Stromal cell of bone marrow (primary cell): ENCODE results near the gene GMEB2.
"Not testable (repeated sequence)": the region's sequence is repeated elsewhere in the genome, so short reads cannot be mapped to it uniquely, and the experiment has no call there.

ENCODE experiments used
- DNase-seq: peaks from one replicate; pipeline ENCODE4 v3.0.0-alpha.2; 2012; ENCODE audit warnings: low read depth

Gene GMEB2

DNA sequence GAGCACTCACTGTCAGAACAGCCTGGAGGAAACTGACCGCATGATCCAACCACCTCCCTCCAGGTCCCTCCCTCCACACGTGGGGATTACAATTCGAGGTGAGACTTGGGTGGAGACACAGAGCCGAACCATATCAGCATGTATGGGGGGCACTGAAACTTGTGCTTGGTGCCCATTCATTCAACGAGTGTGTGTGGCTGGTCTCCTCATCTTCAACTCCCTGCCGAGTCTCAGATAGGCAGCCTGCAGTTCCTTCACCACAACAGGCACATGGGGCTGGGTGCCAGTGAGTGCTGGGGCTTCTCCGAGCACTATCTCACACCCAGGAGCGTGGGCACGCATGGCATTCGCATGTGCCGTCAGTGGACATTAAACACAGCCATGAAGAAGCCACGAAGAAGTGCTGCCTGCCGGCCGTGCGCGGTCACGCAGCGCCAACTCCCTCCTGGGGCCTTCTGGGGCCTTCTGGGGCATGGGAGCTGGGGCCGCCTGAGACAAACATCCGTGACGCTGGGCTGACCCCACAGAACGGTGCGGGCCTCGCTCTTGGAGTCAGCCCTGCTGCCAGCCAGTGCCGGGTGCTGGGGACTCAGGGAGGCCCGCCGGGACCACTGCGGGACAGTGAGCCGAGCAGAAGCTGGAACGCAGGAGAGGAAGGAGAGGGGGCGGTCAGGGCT lies 30.5 kb upstream of the GMEB2 start:
- no peak for DNase-seq

DNA sequence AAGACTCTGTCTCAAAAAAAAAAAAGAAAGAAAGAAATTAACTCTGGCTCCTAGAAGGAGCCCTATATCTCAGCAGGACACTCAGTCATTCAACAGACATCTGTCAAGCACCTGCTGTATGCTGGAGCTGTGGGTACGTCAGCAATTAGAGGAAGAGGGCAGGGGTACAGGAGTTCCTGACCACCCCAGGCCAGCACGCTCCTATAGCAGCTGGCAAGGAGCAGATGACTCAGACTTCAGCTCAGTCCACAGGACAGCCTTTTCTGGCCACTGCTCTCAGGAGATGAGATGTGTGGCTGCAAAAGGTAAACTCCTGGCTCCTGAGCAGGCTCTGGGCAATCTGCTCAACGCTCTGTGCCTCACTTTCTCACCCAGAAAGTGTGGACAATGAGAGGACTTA lies 29.6 kb upstream of the GMEB2 start:
- no peak for DNase-seq

DNA sequence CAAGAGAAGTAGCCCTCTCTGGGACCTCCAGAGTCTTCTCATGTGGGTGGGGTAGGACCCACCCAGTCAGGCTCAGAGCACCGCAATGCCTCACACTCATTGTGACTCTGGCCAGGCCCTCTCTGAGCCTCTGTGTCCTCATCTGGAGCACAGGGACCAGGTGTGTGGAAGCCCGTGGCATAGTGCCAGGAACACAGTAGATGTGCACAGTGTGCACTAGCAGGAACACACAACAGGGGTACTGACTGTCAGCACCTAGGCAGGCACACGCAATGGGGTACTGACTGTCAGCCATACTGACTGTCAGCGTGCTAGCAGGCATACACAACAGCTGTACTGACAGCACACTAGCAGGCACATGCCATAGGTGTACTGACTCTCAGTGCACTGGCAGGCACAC lies 28.3 kb upstream of the GMEB2 start:
- no peak for DNase-seq

DNA sequence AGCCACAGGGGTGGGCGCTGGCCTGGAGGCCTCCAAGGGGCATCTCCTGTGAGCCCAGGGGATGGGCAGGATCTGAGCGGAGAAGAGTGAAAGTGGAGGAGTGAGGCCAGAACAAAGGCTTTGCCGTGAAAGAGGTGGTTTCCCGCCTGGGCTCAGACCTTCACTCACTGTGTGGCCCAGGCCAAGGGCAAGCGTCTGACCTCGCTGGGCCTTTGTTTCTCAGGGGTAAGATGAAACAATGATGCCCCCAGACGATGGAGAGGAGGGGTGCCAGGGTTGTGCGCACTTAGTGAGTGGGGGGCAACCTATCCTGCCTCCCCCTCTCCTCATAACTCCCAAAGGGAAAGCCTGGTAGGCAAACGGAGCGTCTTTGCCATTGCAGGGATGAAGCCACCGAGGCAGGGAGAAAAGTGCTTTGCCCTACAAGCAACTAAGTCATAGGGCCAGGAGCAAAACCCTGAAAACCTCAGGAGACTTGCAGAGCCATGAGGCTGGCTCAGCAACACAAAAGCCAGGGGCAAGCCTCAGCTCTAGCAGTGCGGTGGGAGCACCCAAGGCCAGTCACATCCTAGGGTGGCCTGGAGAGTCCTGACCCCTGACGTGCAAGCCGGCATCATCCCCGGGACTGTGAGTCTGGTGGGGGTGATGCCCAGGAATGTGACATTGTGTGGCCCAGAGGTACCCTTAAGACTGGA lies 27.2 kb upstream of the GMEB2 start:
- DNase-seq: no peak

DNA sequence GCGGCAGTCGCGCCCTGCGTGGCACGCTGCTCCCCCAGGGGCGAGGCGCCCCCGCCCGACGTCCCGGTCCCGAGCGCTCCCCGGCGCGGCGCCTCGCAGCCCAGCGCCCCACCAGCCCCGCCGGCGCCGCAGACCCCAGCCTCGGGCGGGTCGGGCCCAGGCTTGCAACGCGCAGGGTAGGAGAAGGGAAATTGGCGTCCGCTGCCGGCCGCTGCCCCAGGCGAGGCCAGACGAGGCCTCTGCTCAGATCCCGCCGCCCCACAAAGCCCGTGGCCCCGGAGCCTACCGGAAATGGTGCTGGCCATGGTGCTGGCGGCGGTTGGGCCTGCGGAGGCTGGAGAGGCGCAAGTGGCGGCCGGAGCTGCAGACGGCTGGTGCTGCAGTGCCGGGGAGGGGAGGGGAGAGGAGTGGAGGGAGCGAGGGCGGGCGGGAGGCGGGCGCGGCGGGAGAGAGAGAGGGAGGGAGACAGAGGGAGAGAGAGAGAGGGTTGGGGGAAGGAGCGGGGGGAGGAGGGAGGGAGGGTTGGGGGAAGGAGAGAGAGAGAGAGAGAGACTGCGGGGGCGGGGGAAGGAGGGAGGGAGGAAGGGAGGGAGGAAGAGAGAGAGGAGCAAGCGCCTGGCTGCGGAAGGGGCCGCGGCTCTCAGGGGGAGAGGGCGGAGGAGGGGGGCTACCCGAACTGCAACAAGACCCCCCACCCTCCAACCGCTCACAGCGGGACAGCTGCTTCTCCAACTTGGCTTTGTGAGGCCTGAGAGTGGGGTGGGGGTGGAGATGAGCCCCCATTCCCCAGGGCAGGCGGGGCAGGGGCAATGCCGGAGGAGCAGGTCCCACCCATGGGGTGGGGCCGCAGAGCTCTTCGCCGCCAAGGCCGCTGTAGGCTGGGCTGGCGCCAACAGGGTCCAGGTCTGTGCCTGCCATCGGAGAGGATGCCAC lies 26.4 kb upstream of the GMEB2 start, which contains the start of gene STMN3:
Gene STMN3, minus strand, starts transcription at position 384 of the 933 bp plus-strand sequence. Its CDS starts 79 bp downstream, at position 305.
- peak; percentile 66 for DNase-seq

DNA sequence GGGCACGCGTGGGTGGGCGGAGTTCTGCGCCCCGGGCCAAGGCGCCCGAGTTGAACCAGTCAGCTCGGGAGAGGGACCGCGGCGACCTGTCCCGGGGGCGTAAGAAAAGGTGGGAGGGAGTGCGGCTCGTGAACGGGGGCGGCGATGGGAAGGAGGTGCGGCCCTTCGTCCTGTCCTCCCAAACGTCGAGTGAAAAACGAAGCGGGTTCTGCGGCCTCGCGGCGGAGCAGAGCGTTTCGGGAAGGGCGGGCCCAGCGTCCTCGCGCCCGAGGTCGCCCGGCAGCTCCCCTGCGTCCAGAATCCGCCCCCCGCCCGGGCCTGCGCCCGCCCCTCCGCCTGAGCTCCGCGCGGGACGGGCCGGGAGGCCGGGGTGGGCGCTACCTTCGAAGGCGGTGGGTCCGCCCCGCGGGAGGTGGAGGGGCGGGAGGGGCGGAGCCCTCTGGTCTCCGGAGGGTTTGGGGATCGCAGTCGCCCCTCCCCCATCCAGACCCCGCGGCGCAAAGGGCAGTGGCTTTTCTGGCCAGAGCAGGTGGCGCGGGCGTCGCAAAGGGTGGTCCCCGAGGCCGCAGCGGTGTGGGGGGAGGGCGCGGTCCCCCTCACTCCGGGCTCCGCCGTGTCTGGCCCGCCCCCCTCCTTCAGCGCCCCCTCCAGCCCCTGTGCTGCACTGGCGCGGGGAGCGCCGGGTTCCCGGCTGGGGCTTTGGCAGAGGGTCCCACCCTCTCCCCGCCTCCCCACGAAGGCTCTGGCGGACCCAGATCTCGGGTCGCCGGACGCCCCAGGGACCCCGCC lies 25.5 kb upstream of the GMEB2 start:
- no peak for DNase-seq

DNA sequence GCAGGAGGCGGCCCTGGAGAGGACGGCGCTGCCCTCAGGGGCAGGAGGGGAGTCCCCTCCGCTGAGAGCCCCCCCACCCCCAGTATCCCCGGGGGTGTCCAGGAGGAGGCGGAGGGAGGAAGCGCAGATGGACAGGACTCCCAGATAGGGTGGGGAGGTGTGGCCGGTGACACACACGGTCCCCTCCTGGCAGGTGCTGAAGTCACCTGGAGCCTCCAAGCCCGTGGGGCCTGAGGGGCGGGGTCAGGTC lies 25.0 kb upstream of the GMEB2 start:
- no peak for DNase-seq

DNA sequence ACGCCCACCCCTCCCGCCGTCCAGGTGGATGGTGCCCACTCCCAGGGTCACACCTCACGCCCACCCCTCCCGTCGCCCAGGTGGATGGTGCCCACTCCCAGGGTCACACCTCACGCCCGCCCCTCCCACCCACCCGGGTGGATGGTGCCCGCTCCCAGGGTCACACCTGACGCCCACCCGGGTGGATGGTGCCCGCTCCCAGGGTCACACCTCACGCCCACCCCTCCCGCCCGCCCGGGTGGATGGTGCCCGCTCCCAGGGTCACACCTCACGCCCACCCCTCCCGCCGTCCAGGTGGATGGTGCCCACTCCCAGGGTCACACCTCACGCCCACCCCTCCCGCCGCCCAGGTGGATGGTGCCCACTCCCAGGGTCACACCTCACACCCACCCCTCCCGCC lies 23.6 kb upstream of the GMEB2 start:
- DNase-seq: not testable (repeated sequence)

DNA sequence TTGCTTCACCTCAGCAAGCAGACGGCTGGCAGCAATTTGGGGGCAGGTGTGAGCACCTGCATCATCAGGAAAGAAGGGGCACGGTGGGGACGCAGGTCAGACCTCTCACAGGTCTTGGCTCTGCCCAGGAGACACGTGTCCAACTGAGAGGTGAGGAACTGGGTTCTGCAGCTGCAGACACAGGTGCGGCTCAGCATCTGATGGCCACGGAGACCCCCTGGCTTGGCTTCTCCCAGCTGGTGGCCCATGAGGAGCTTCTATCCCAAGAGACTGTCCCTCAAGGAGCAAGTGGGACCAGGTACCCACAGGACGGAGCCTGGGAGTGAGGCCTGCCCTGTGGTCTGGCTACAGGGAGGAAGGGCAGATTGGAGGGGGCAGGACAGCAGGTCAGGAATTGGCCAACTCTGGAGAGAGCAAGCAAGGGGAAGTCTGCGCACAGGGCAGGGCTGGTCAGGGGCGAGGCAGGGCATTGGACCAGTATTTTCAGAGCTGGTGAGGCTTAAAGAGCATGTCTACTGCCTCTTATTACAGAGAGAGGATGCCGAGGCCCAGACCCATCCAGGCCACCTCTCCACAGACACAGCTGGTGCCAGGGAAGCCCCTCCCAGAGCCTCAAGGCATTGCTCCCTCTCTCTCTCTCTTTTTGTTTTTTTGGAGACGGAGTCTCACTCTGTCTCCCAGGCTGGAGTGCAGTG lies 22.1 kb upstream of the GMEB2 start:
- DNase-seq: no peak

DNA sequence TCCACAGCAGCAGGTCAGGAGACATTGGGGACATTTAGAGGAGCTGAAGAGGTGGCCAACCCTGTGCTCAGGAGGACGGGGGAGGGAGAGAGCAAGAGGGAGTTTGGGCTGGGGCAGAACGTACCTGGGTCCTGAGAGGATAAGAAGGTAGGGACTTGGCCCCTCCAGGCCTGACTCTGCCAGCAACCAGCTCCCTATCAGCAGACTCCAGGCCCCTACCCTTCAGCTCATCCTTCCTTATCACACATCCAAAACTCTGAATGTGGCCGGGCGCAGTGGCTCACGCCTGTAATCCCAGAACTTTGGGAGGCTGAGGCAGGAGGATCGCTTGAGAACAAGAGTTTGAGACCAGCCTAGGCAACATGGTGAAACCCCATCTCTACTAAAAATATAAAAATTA lies 21.3 kb upstream of the GMEB2 start:
- DNase-seq: no peak

DNA sequence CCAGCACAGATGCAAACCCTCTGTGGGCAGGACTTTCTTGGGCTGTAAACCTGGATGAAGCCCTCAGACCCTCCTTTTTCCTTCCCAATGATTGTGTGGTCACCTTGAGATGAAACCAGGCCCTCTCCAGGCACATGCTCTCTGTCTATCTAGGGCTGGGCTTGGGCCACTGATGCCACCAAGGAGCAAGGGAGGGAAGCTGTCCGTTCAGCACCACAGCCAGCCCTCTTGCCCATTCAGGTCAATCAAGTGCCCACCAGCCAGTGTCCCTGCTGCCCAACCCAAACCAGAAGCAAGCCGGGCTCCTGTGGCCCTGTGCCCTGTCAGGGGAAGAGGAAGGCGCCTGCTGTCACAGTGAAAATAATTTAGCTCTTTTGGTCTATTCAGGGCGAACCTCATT lies 18.3 kb upstream of the GMEB2 start:
- DNase-seq: no peak

DNA sequence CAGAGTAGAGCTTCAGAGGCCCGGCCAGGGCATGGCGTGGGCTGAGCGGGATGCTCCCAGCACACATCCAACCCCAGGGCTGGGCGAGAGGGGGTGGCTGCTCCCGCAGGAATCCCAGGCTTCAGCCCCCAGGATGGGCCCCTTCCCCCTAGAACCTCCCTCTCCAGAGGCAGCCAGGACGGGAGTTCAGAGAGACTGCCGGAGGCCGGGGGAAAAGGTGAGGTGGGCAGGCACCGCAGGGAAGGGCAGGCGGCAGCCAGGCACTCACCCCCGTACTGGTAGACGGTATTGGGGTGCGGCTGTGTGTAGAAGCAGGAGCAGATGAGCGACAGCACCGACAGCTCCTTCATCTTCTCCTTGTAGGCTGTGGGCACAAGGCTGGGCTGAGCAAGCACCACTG lies 17.0 kb upstream of the GMEB2 start:
- no peak for DNase-seq

DNA sequence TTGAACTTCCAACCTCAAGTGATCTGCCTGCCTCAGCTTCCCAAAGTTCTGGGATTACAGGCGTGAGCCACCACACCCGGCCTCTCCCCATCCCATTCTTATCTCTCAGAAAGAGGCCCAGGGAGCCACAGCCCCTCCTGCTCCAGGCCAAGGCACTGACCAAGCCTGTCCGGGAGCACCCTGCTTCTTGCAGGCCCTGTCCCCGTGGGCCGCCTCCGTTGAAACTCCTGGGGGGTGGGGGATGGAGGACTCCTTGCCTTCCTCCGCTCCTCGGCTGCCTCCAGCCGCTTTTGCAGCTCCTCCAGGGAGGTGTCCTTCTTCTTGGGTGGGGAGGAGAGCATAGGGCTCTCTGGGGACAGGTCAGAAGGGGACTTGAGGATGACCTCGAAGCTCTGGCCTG lies 16.6 kb upstream of the GMEB2 start:
- DNase-seq: no peak

DNA sequence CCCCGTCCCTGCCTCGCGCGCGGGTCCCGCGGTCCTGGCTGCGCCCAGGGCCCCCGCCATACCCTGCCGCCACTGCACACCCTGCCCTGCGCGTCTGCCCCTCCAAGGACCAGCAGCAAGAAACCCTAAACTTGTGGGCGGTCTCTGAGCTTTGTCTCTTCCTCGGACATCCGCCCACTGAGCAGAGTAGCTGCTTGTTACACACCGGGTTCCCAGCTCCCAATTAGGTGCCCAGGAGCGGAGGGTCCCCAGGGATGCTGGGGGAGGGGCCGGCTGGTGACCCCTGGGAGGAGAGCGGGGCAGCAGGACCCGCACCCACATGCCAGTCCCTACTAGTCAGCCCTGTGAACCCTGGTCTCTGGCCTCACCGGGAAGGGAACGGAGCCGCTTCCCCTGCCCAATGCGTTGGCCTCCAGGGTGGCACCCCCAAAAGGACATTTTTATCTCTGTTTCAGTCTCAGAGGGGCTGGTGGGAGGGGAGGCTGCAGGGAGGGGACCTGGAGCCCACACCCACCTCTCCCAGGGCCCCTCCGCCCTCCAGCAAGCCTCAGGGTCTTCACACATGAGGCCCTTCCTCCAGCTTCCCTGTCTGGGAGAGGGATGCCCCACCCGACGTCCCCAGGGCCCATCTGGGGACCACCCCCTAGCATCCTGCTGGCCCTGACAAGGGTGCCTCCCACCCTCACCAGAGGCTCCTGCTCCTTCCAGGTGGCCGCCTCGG lies 15.8 kb upstream of the GMEB2 start:
- DNase-seq: no peak

DNA sequence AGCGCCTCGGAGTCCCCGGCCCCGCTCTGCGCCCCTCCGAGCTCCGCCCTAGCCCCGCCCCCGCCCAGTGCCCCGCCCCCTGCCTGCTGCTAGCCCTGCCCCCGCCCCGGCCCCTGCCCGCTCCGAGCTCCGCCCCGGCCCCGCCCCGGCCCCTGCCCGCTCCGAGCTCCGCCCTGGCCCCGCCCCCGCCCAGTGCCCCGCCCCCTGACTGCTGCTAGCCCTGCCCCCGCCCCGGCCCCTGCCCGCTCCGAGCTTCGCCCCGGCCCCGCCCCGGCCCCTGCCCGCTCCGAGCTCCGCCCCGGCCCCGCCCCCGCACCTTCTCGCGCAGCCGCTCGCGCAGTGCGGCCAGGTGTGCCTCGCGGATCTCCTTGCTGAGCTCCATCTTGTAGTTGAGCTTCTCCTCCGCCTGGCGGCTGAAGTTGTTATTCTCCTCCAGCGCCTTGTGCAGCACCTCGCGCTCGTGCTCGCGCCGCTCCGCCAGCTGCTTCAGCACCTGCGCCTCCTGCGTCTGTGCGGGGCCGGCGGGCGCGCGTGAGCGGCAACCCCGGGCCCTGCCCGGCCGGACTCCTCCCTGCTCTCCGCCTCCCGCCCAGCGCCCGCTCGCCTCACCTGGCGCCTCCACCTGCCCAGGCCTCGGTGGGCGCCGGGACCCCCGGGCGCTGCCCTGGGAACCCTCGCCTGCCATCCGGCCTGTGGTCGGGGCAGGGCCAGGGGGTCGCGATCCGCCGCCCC lies 15.1 kb upstream of the GMEB2 start:
- peak; percentile 49 for DNase-seq

DNA sequence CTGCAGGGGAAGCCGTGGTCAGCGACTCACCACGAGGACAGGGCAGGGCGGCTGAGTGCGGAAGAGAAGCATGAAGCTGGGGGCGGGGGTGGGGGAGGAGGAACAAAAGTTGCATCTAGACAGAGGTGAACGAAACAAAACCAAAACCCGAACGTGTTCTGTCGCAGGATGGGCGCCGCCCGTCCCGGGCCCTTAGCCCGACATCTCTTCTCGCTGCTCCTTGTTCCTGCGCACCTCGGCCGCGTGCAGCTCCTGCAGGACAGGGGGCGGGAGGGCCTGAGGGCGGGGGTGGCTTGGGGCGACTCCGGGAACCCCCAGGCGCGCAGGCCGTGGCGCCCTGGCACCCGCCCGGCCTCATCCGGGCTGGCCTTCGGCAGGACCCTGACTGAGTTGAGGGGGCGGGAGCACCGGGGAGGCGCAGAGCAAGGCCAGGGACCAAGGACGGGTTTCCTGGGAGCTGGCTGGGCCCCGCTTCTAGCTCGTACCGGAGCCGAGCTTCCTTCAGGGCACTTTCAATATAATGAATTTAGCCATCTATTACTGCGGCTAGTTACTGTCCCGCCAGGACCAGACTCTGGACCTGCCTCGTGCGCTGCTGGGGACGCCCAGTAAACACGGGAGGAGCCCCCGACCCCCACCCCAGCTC lies 14.4 kb upstream of the GMEB2 start:
- DNase-seq: no peak

DNA sequence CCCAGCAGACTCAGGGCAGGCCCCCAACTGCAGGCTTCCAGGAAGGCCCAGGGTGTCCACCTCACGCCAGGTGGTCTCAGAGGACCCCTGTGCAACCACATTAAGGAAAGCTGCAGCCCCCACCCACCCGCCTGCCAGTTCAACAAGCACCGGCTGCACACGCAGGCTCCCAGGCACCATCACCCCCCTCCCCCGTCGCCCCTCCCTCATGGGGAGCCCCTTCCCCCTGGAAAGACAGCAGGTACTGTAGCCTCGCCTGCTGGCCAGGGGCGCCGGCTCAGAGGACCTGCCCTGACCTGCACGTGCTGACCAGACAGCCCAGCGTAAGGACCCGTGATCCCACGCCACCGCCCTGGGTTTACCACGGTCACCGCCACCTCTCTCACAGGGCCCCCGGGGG lies 13.8 kb upstream of the GMEB2 start:
- DNase-seq: not testable (repeated sequence)

DNA sequence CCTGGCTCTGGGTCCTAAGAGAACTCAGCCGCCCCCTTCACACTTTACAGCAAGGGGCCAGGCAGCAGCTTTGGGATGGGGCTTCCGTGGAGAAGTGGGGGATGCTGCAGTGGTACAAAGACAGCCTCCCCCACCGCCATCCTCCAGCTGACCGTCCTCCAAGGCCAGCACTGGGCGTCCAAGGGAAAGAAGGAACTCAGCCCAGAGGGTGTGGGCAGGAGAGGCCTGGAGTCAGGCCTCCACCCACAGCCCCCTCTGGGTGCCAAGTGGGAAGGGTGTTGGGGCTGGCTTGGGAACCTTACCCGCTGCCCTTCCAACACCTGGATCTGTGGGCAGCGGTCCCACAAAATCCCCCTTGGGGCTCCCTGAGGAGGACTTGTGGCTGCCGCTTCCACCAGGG lies 13.2 kb upstream of the GMEB2 start:
- DNase-seq: no peak

DNA sequence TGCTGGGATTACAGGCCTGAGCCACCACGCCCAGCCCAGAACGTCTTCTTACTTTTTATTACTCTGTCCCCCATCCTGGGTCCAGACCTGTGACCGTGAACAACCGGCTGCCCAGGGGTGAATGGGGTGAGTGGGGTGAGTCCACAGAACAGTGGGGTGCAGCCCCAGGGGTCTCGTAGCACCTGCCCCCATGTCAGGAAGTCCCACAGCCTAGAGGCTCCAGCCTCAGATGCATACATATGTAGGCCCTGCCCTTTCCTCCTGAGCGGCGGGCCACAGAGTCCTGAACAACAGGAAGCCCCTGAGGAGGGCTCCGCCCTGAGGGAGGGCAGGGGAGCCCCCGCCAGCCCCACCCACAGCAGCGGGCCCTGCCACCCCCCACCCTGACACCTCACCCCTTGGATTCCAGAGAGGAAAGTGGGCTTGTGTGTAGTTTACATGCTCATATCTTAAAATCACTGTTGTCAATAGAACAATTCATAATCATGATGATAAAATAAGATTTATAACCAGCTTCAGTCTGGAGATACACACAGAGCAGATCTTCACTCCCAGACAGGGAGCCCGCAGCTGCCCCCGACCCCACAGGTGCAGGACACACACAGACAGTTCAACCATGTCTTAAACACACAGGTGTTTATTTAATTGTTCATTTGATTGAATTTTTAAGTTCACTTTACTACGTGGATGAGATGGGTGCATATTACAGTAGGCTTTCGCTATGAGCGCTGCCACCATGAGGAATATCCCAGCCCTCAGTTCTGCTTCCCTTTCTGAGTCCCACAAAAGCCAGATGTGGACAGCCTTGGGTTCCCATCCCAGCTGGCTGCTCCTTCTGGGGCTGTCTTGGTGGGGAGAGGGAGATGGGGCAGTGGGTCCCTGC lies 12.4 kb upstream of the GMEB2 start:
- DNase-seq: no peak
